Measurements from ENCODE around the gene ZNF213.
"Not testable (repeated sequence)": the region's sequence is repeated elsewhere in the genome, so short reads cannot be mapped to it uniquely, and the experiment has no call there.

Gene ZNF213

GRCh38 chr16:3170440-3171180 is 35.8 kb downstream of the ZNF213 start:
- peak; percentile 68 for DNase-seq (ENCODE audit: low read depth, low spot score)

DNA sequence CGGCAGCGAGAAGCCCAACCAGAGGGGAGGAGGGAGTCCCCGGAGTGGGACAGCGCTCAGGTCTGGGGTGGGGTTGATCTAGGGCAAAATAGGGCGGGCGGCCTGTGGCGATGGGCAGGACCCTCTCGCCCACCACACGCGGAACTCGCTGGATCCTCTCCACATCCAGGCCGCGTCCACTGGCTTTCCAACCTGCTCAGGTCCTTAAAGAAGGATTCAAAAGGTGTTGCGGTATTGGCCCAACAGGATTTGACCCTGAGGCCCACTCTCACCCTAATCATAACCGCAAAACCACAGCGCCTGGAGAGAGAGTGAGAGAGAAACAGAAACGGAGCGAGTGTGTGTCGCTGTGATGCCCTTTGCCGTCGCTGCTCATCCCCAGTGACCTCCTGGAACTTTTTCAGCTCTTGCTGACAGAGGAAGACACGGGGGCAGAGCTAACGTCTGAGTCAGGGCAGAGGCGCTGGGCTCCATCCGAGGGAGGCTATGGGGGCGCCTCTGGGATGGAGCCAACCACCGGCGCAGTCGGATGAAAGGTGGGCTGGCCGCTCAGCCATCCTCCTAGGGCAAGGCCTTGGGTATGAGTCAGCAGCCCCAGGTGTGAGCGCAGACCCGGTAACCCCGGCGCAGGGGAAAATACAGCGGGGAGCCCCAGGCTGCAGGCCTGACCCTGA is 36.5 kb downstream of the ZNF213 start:
- no peak for DNase-seq (ENCODE audit: low read depth, low spot score)

GRCh38 chr16:3171855-3172593 is 37.2 kb downstream of the ZNF213 start:
- DNase-seq (ENCODE audit: low read depth, low spot score) = peak; percentile 89

- DNase-seq (ENCODE audit: low read depth, low spot score) = peak; percentile 89
Measured at GRCh38 chr16:3173892-3174617, 39.2 kb downstream of the ZNF213 start.

GRCh38 chr16:3174618-3175148 is 39.9 kb downstream of the ZNF213 start:
- no peak for DNase-seq (ENCODE audit: low read depth, low spot score)

- peak; percentile 90 for DNase-seq (ENCODE audit: low read depth, low spot score)
Measured at GRCh38 chr16:3175157-3176093, 40.6 kb downstream of the ZNF213 start.

DNA sequence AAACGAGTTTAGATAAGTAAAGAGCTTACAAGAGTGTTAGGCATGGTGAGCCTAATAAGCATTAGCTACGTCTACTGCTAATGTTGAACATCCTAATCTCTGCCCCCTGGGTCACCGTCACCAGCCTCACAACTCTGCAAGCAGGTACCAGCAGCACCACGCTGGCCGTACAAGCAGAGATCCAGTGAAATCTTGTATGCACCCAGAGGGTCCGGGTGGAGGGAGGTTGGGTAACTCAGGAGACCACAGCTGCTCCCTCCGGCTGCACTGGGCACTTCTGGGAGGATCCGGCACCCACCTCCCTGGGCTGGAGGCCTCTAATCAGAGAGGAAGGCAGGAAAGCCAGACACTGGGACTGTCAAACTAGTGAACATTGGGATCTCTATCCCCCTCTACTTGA is 44.8 kb downstream of the ZNF213 start:
- DNase-seq (ENCODE audit: low read depth, low spot score) = no peak

GRCh38 chr16:3180445-3180878 is 45.6 kb downstream of the ZNF213 start:
- peak; percentile 52 for DNase-seq (ENCODE audit: low read depth, low spot score)

DNA sequence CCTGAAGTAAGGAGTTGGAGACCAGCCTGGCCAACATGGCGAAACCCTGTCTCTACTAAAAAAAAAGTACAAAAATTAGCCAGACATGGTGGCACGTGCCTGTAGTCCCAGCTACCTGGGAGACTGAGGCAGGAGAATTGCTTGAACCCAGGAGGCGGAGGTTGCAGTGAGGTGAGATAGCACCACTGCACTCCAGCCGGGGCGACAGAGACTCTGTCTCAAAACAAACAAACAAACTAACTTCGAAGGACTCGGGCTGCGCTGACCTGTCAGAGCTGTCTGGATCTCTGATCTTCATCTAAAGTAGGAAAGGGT is 47.4 kb downstream of the ZNF213 start:
- DNase-seq (ENCODE audit: low read depth, low spot score) = not testable (repeated sequence)

- DNase-seq (ENCODE audit: low read depth, low spot score) = peak; percentile 93
Measured at GRCh38 chr16:3182608-3183444, 48.0 kb downstream of the ZNF213 start.

- no peak for DNase-seq (ENCODE audit: low read depth, low spot score)
Measured at GRCh38 chr16:3183445-3184139, 48.8 kb downstream of the ZNF213 start.

GRCh38 chr16:3186946-3187690 is 52.3 kb downstream of the ZNF213 start:
- no peak for DNase-seq (ENCODE audit: low read depth, low spot score)

- peak; percentile 66 for DNase-seq (ENCODE audit: low read depth, low spot score)
Measured at GRCh38 chr16:3187798-3188674, 53.2 kb downstream of the ZNF213 start, which contains the start of gene OR1F1. TSS of gene OR1F1 (plus strand) at chr16:3188204.

GRCh38 chr16:3188675-3188924 is 53.8 kb downstream of the ZNF213 start:
- no peak for DNase-seq (ENCODE audit: low read depth, low spot score)

- DNase-seq (ENCODE audit: low read depth, low spot score) = peak; percentile 93
Measured at GRCh38 chr16:3188925-3189825, 54.3 kb downstream of the ZNF213 start.

DNA sequence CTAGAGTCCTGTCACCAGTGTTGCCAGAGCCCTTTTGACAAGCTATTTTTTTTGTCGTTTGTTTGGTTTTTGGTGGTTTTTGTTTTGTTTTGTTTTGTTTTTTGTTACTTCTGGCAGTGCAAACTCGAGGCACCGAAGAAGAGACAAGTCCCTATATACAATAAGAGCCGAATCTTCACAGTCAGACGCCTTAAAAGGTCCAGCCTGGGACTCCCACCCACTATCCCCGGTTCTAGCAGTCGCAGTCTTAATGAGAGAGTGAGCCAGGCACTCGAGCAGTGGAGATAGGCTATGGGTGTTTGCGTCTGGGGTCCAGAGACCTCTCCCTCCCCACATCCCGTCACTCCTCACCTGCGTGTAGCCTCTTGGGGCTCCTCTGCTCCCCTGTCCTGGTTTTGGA is 55.0 kb downstream of the ZNF213 start:
- no peak for DNase-seq (ENCODE audit: low read depth, low spot score)

DNA sequence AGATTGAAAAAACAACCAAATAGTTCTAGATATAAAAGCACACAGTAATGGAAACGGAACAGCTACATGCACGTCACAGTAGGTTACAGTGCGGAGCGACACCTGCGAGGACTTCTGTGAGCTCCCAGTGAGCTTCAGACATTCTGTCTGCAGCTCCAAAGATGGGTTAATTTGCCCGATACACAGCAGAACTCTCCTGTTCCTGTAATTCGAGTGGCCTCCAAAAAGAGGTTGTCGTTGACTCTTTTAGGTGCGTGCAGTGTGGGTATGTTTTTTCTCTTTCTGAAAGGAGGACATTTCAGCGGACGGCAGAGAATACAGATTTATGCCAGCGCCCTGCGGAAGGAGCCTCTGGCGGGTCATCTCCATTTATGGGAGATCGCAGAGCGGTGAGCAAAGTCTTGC is 56.1 kb downstream of the ZNF213 start:
- DNase-seq (ENCODE audit: low read depth, low spot score) = no peak

Measured in ELF-1 (cell line).